ENCODE results near the gene SLC45A1.

DNA sequence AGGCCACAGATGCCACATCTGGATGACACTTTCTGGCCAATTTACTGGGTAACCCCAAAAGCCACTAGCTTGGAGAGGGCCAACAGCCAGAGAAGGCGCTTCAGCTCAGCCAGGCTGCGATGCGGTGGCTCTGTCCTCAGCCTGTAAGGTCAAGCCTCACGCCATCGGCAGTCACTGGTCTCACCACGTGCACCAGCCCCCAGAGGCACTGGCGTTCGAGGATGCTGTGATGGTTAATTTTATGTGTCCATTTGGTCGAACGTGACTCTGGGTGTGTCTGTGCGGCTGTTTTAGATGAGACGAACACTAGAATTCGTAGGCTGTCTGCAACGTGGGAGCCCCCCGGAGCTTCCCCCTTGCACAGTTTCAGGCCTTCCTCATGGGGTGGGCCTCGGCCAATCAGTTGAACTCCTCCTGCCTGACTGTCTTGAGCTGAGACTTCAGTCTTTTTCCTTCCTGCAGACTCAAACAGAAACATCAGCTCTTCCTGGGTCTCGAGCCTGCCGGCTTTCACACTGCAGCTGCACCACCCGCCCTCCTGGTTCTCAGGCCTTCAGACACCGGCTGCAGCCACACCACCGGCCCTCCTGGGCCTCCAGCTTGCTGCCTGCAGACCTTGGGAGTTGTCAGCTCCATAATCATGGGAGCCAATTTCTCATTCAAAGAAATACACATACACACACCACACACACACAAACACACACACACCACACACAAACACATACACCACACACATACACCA lies 41.6 kb upstream of the SLC45A1 start:
- TF ChIP-seq EZH2 (IDR thresholded peaks at IDR 0.05; ENCODE audit: low read length) (no peak), CTCF (optimal IDR thresholded peaks at IDR 0.05 in 1 of 3, IDR thresholded peaks at IDR 0.05 in 1 of 3, conservative IDR thresholded peaks at IDR 0.05 in 1 of 3; ENCODE audit: extremely low read depth in 1 of 3, insufficient read depth in 2 of 3, low read length in 3 of 3) (no peak)
